Esophagus (tissue), 2 donors: ENCODE measurements around the gene PGAP3. TPM values are rescaled to one million over a fixed set of nuclear protein-coding genes. Genes with fewer than 3 reads are reported as not detected.

ENCODE experiments used
- H3K27ac ChIP-seq, 2 donors: one replicate each; pipeline ENCODE4 v1.5.1; 2013; ENCODE audit warnings: low read depth in 2 of 2, mild to moderate bottlenecking in 2 of 2, inconsistent platforms in 1 of 2, low read length in 1 of 2, moderate library complexity in 1 of 2
- H3K27me3 ChIP-seq, 2 donors: one replicate each; pipeline ENCODE4 v1.6.1; 2013; ENCODE audit warnings: low read length in 2 of 2, control low read depth in 1 of 2, mild to moderate bottlenecking in 1 of 2; ENCODE audit not compliant: insufficient read depth in 2 of 2, control insufficient read depth in 1 of 2
- H3K36me3 ChIP-seq, 2 donors: one replicate each; pipeline ENCODE4 v1.6.1; 2013; ENCODE audit warnings: low read length in 1 of 2; ENCODE audit not compliant: control insufficient read depth in 2 of 2, insufficient read depth in 2 of 2
- H3K4me1 ChIP-seq, 2 donors: one replicate each; pipeline ENCODE4 v1.6.1; 2013; ENCODE audit warnings: low read length in 1 of 2; ENCODE audit not compliant: control insufficient read depth in 2 of 2, insufficient read depth in 2 of 2
- H3K4me3 ChIP-seq, 2 donors: one replicate each; pipeline ENCODE4 v1.5.1; 2013; ENCODE audit warnings: low read length in 2 of 2, mild to moderate bottlenecking in 2 of 2, low read depth in 1 of 2, moderate library complexity in 1 of 2
- H3K9me3 ChIP-seq, 2 donors: one replicate each; pipeline ENCODE4 v1.6.1; 2013; ENCODE audit warnings: mild to moderate bottlenecking in 2 of 2, low read depth in 1 of 2, low read length in 1 of 2, moderate library complexity in 1 of 2; ENCODE audit not compliant: control insufficient read depth in 2 of 2, insufficient read depth in 1 of 2
- WGBS, 2 donors: extraction: QIAGEN DNeasy Blood & Tissue Kit; methylation state at CpG; one replicate each; pipeline ENCODE4 v1.1.7; 2013; 5-methylcytosine and 5-hydroxymethylcytosine counted together
- polyA plus RNA-seq, 2 donors: library from polyadenylated mRNA; stranded (reverse); fragments of 200-250 nt; gene quantifications; one replicate each; pipeline ENCODE4 v1.2.3, GENCODE V29; 2013
- donor health status: healthy with polysubstance abuse.
- donor health status: Bipolar disorder and iron deficiency.

The PGAP3 gene
- polyA plus RNA-seq, 2 donors = 28.8 to 40.0 TPM

GRCh38 chr17:39632153-39632941 lies 55.5 kb downstream of the PGAP3 start:
- no peak overlapping the region for H3K4me3 ChIP-seq
- H3K27ac ChIP-seq = no peak overlapping the region
- H3K9me3 ChIP-seq = no peaks in the 10 kb centered on the region
- WGBS, 2 donors = 54 to 57% methylated on average over 11 to 13 of the region's 13 CpGs
- peaks cover 0 to under 1% of the 10 kb centered on the region in 2 donors for H3K4me1 ChIP-seq
- no peaks in the 10 kb centered on the region for H3K36me3 ChIP-seq
- H3K27me3 ChIP-seq = no peaks in the 10 kb centered on the region

GRCh38 chr17:39631403-39631802 lies 56.5 kb downstream of the PGAP3 start:
- Histone ChIP-seq H3K9me3 (no peaks in the 10 kb centered on the region), H3K36me3 (no peaks in the 10 kb centered on the region), H3K27ac (no peak overlapping the region), H3K4me1 (peaks cover 0 to 3% of the 10 kb centered on the region in 2 donors), H3K4me3 (no peak overlapping the region), H3K27me3 (no peaks in the 10 kb centered on the region)
- 16 to 21% methylated on average over 6 of the region's 6 CpGs for WGBS, 2 donors

GRCh38 chr17:39629898-39630297 lies 58.0 kb downstream of the PGAP3 start:
- no peak overlapping the region for H3K27ac ChIP-seq
- no peaks in the 10 kb centered on the region for H3K9me3 ChIP-seq
- no peak overlapping the region for H3K4me3 ChIP-seq
- H3K4me1 ChIP-seq = peaks cover 3 to 12% of the 10 kb centered on the region in 2 donors
- 70 to 80% methylated on average over 12 of the region's 12 CpGs for WGBS, 2 donors
- H3K36me3 ChIP-seq = no peaks in the 10 kb centered on the region
- no peaks in the 10 kb centered on the region for H3K27me3 ChIP-seq

GRCh38 chr17:39629494-39629880 lies 58.4 kb downstream of the PGAP3 start:
- Histone ChIP-seq H3K27me3 (no peaks in the 10 kb centered on the region), H3K4me1 (peaks cover 3 to 13% of the 10 kb centered on the region in 2 donors), H3K27ac (no peak overlapping the region), H3K4me3 (no peak overlapping the region), H3K36me3 (no peaks in the 10 kb centered on the region), H3K9me3 (no peaks in the 10 kb centered on the region)
- 67 to 73% methylated on average over 3 of the region's 3 CpGs for WGBS, 2 donors

GRCh38 chr17:39628655-39629493 lies 59.0 kb downstream of the PGAP3 start:
- Histone ChIP-seq H3K36me3 (no peaks in the 10 kb centered on the region), H3K9me3 (no peaks in the 10 kb centered on the region), H3K27me3 (no peaks in the 10 kb centered on the region), H3K4me3 (no peak overlapping the region), H3K4me1 (peaks cover 3 to 13% of the 10 kb centered on the region in 2 donors), H3K27ac (no peak overlapping the region)
- whole genome bisulfite sequencing, 2 donors = 61 to 64% methylated on average over 10 of the region's 10 CpGs

GRCh38 chr17:39627712-39628516 lies 59.9 kb downstream of the PGAP3 start:
- no peaks in the 10 kb centered on the region for H3K9me3 ChIP-seq
- no peak overlapping the region for H3K4me3 ChIP-seq
- H3K27ac ChIP-seq = no peak overlapping the region
- no peaks in the 10 kb centered on the region for H3K36me3 ChIP-seq
- peaks cover 3 to 13% of the 10 kb centered on the region in 2 donors for H3K4me1 ChIP-seq
- no peaks in the 10 kb centered on the region for H3K27me3 ChIP-seq
- WGBS, 2 donors = 52 to 59% methylated on average over 16 of the region's 16 CpGs

- Histone ChIP-seq H3K4me1 (peaks cover 4 to 16% of the 10 kb centered on the region in 2 donors), H3K27ac (no peak overlapping the region), H3K9me3 (no peaks in the 10 kb centered on the region), H3K4me3 (peak overlapping the region in 1 of 2 donors; percentile 11), H3K36me3 (no peaks in the 10 kb centered on the region), H3K27me3 (no peaks in the 10 kb centered on the region)
- 6 to 7% methylated on average over 29 to 72 of the region's 72 CpGs for WGBS, 2 donors
Measured at GRCh38 chr17:39627047-39627711, 60.7 kb downstream of the PGAP3 start.

GRCh38 chr17:39626171-39627046 lies 61.4 kb downstream of the PGAP3 start, which contains the start of gene PPP1R1B:
Gene PPP1R1B (plus strand): TSS chr17:39626952. CDS start chr17:39627393, 441 bp downstream.
- Histone ChIP-seq H3K4me3 (peak within 1 kb of the TSS in 1 of 2 donors; percentile 11), H3K36me3 (no peaks in the 10 kb centered on the region), H3K4me1 (peaks cover 6 to 18% of the 10 kb centered on the region in 2 donors), H3K27ac (no peak within 1 kb of the TSS), H3K27me3 (no peaks in the 10 kb centered on the region), H3K9me3 (no peaks in the 10 kb centered on the region)
- WGBS, 2 donors = 11 to 13% methylated on average over 29 of the region's 29 CpGs
